HEK293T (cell line): ENCODE measurements around the gene H1-8.

ENCODE experiments used
- FOXK2 ChIP-seq: fragments of 450-650 bp; IDR thresholded peaks from 2 replicates; pipeline ENCODE4 v1.6.1; 2016; ENCODE audit warnings: mild to moderate bottlenecking
- FOXM1 ChIP-seq: fragments of 450-650 bp; IDR thresholded peaks from 2 replicates; pipeline ENCODE4 v1.6.1; 2017; ENCODE audit warnings: mild to moderate bottlenecking, borderline replicate concordance
- HDGF ChIP-seq: fragments of 450-650 bp; IDR thresholded peaks from 2 replicates; pipeline ENCODE4 v1.6.1; 2017; ENCODE audit warnings: antibody characterized with exemption, borderline replicate concordance
- PKNOX1 ChIP-seq: fragments of 450-650 bp; IDR thresholded peaks from 2 replicates; pipeline ENCODE4 v1.6.1; 2016
- TARDBP ChIP-seq: fragments of 450-650 bp; IDR thresholded peaks from 2 replicates; pipeline ENCODE4 v1.6.1; 2016

- TF ChIP-seq PKNOX1 (no peak), FOXM1 (no peak), FOXK2 (no peak), TARDBP (no peak), HDGF (no peak)
Measured at GRCh38 chr3:129514110-129514509, 28.9 kb upstream of the H1-8 start.
